DND-41 (cell line): ENCODE results near the gene CNBD2.
"Not testable (repeated sequence)": the region's sequence is repeated elsewhere in the genome, so short reads cannot be mapped to it uniquely, and the experiment has no call there.

Source experiments
- ATAC-seq: fragments of 200-7000 bp; cut with Tn5 transposase; 3 replicates; pipeline ENCODE4 v1.9.1; 2021; ENCODE audit warnings: low read depth; ENCODE audit not compliant: insufficient read depth
- DNase-seq: peaks from one replicate; pipeline ENCODE4 v3.0.0-alpha.2; 2020
- H2AFZ ChIP-seq: 2 replicates; pipeline ENCODE4 v1.6.0; 2012; ENCODE audit warnings: low read depth, low read length
- H3K27ac ChIP-seq: 2 replicates; pipeline ENCODE4 v1.5.1; 2012; ENCODE audit warnings: low read length, inconsistent platforms
- H3K27me3 ChIP-seq: fragments of 200-600 bp; sonication (generic); 2 replicates; pipeline ENCODE4 v1.6.0; 2012; ENCODE audit warnings: low read length, mild to moderate bottlenecking, inconsistent platforms; ENCODE audit not compliant: insufficient read depth, poor library complexity
- H3K36me3 ChIP-seq: 2 replicates; pipeline ENCODE4 v1.5.1; 2012; ENCODE audit warnings: low read length, inconsistent platforms; ENCODE audit not compliant: insufficient read depth
- H3K4me1 ChIP-seq: 2 replicates; pipeline ENCODE4 v1.5.1; 2012; ENCODE audit warnings: mild to moderate bottlenecking, low read length; ENCODE audit not compliant: insufficient read depth
- H3K4me2 ChIP-seq: 2 replicates; pipeline ENCODE4 v1.6.0; 2012; ENCODE audit warnings: mild to moderate bottlenecking, moderate library complexity, low read length, inconsistent platforms; ENCODE audit not compliant: insufficient read depth
- H3K4me3 ChIP-seq, 2 experiments: fragments of 200-600 bp in 1 of 2; shearing (Covaris generic) in 1 of 2; 2 replicates each; pipeline ENCODE4 v1.5.1; 2012 to 2016; ENCODE audit warnings: inconsistent platforms in 2 of 2, low read length in 2 of 2, mild to moderate bottlenecking in 2 of 2, low read depth in 1 of 2, moderate library complexity in 1 of 2
- H3K79me2 ChIP-seq: 2 replicates; pipeline ENCODE4 v1.6.0; 2012; ENCODE audit warnings: low read length, inconsistent platforms; ENCODE audit not compliant: insufficient read depth
- H3K9ac ChIP-seq: 2 replicates; pipeline ENCODE4 v1.6.0; 2012; ENCODE audit warnings: low read depth, mild to moderate bottlenecking, inconsistent platforms, low read length, moderate library complexity
- H3K9me3 ChIP-seq: 2 replicates; pipeline ENCODE4 v1.5.1; 2012; ENCODE audit warnings: low read length, moderate library complexity, mild to moderate bottlenecking, inconsistent platforms; ENCODE audit not compliant: insufficient read depth, severe bottlenecking
- H4K20me1 ChIP-seq: 2 replicates; pipeline ENCODE4 v1.6.0; 2012; ENCODE audit warnings: low read length; ENCODE audit not compliant: insufficient read depth
- EZH2 ChIP-seq: IDR thresholded peaks from 3 replicates; pipeline ENCODE4 v1.6.1; 2012; ENCODE audit warnings: borderline replicate concordance, low read depth, mild to moderate bottlenecking, moderate library complexity, low read length, inconsistent platforms; ENCODE audit not compliant: severe bottlenecking
- TF ChIP-seq, protein P1 (sequence below): IDR thresholded peaks from 2 replicates; pipeline ENCODE4 v1.5.1; 2012; ENCODE audit warnings: borderline replicate concordance, low read length, moderate library complexity, mild to moderate bottlenecking; ENCODE audit not compliant: poor library complexity, severe bottlenecking; ENCODE audit errors: extremely low read depth

The CNBD2 gene

GRCh38 chr20:35954907-35955251 lies 13.5 kb upstream of the CNBD2 start:
- no peak for DNase-seq
- H3K9ac ChIP-seq: peak overlapping the region; percentile 90
- peaks cover 13% of the 10 kb centered on the region for H3K36me3 ChIP-seq
- H3K4me3 ChIP-seq: peak overlapping the region; percentile 46 to 75
- no peak for TF ChIP-seq EZH2
- TF ChIP-seq, protein P1, sequence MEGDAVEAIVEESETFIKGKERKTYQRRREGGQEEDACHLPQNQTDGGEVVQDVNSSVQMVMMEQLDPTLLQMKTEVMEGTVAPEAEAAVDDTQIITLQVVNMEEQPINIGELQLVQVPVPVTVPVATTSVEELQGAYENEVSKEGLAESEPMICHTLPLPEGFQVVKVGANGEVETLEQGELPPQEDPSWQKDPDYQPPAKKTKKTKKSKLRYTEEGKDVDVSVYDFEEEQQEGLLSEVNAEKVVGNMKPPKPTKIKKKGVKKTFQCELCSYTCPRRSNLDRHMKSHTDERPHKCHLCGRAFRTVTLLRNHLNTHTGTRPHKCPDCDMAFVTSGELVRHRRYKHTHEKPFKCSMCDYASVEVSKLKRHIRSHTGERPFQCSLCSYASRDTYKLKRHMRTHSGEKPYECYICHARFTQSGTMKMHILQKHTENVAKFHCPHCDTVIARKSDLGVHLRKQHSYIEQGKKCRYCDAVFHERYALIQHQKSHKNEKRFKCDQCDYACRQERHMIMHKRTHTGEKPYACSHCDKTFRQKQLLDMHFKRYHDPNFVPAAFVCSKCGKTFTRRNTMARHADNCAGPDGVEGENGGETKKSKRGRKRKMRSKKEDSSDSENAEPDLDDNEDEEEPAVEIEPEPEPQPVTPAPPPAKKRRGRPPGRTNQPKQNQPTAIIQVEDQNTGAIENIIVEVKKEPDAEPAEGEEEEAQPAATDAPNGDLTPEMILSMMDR: no peak
- H3K27ac ChIP-seq: peak overlapping the region; percentile 92
- H2AFZ ChIP-seq: peak overlapping the region; percentile 95
- H4K20me1 ChIP-seq: peaks cover 13% of the 10 kb centered on the region
- H3K4me2 ChIP-seq: peak overlapping the region; percentile 73
- peaks cover 29% of the 10 kb centered on the region for H3K4me1 ChIP-seq
- peaks cover 38% of the 10 kb centered on the region for H3K79me2 ChIP-seq
- ATAC-seq: no peak
- no peaks in the 10 kb centered on the region for H3K9me3 ChIP-seq
- no peaks in the 10 kb centered on the region for H3K27me3 ChIP-seq

- H3K9ac ChIP-seq: no peak overlapping the region
- peaks cover 13% of the 10 kb centered on the region for H4K20me1 ChIP-seq
- no peaks in the 10 kb centered on the region for H3K27me3 ChIP-seq
- H3K4me1 ChIP-seq: peaks cover 29% of the 10 kb centered on the region
- ATAC-seq (no peak), DNase-seq (no peak)
- no peaks in the 10 kb centered on the region for H3K9me3 ChIP-seq
- H3K4me2 ChIP-seq: no peak overlapping the region
- H3K4me3 ChIP-seq: no peak overlapping the region
- no peak for TF ChIP-seq EZH2
- TF ChIP-seq, protein P1: no peak
- H2AFZ ChIP-seq: no peak overlapping the region
- peaks cover 12% of the 10 kb centered on the region for H3K36me3 ChIP-seq
- H3K27ac ChIP-seq: no peak overlapping the region
- peaks cover 37% of the 10 kb centered on the region for H3K79me2 ChIP-seq
These were observed 11.8 kb upstream of the CNBD2 start for GRCh38 chr20:35956616-35957015.

GRCh38 chr20:35959291-35959690 lies 9.1 kb upstream of the CNBD2 start:
- H3K9ac ChIP-seq, H3K27ac ChIP-seq, H2AFZ ChIP-seq, H3K4me2 ChIP-seq, H3K36me3 ChIP-seq, DNase-seq, H3K4me3 ChIP-seq, H3K9me3 ChIP-seq, H4K20me1 ChIP-seq, H3K27me3 ChIP-seq, ATAC-seq: not testable (repeated sequence)
- H3K4me1 ChIP-seq: peaks cover 13% of the 10 kb centered on the region
- H3K79me2 ChIP-seq: peaks cover 11% of the 10 kb centered on the region

DNA sequence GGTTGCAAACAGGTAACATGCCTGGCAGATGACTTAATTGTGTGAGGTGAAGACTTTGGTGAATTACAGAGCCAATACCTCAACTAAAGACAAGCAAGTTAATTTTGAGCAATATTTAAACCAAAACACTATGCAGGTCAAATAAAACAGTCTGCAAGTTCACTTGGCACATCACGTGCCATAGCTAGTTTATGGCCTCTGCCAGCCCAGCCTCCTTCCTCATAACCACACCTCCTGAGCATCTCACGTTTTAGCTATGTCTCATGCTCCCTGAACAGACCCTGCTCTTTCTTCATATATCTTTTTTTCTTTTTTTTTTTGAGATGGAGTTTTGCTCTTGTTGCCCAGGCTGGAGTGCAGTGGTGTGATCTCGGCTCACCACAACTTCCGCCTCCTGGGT lies 4.5 kb upstream of the CNBD2 start:
- Histone ChIP-seq H3K4me2 (no peak overlapping the region), H3K36me3 (no peaks in the 10 kb centered on the region), H3K4me3 (no peak overlapping the region), H3K9ac (no peak overlapping the region), H3K9me3 (no peaks in the 10 kb centered on the region), H3K4me1 (no peaks in the 10 kb centered on the region), H3K27me3 (no peaks in the 10 kb centered on the region), H2AFZ (no peak overlapping the region), H3K27ac (no peak overlapping the region), H3K79me2 (no peaks in the 10 kb centered on the region), H4K20me1 (no peaks in the 10 kb centered on the region)
- TF ChIP-seq, protein P1: no peak
- TF ChIP-seq EZH2: no peak
- ATAC-seq (no peak), DNase-seq (no peak)
